ENCODE measurements around the gene MAST2. TPM values are rescaled to one million over a fixed set of nuclear protein-coding genes. Genes with fewer than 3 reads are reported as not detected.

Gene MAST2
- total and polyA plus RNA-seq, 2 donors (not counting 3 experiments of a cell fraction or from before 2014, with no cell fraction given) = 25.0 to 41.2 TPM

DNA sequence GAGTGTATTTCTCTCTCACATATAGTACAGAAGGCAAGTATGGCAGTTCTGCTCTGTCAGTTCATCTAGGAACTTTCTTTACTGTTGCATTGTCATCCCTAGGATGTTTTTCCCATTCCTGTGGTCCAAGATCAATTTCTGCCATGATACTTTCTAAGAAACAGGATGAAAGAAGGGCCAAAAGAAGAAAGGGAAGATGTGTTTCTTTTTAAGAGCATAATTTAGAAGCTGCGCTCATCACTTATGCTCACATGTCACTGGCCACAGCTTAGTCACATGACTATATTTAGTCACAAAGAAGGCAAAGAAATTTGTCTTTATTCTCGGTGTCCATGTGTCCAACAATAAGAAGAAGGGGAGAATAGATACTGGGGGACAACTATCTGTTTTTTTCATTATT is 7.0 kb upstream of the MAST2 start:
- no peak overlapping the region for H3K27ac ChIP-seq (ENCODE audit: insufficient read depth, low read depth, low read length)
- H2AFZ ChIP-seq (ENCODE audit: low read depth, low read length) = no peak overlapping the region
- TF ChIP-seq, protein P1, sequence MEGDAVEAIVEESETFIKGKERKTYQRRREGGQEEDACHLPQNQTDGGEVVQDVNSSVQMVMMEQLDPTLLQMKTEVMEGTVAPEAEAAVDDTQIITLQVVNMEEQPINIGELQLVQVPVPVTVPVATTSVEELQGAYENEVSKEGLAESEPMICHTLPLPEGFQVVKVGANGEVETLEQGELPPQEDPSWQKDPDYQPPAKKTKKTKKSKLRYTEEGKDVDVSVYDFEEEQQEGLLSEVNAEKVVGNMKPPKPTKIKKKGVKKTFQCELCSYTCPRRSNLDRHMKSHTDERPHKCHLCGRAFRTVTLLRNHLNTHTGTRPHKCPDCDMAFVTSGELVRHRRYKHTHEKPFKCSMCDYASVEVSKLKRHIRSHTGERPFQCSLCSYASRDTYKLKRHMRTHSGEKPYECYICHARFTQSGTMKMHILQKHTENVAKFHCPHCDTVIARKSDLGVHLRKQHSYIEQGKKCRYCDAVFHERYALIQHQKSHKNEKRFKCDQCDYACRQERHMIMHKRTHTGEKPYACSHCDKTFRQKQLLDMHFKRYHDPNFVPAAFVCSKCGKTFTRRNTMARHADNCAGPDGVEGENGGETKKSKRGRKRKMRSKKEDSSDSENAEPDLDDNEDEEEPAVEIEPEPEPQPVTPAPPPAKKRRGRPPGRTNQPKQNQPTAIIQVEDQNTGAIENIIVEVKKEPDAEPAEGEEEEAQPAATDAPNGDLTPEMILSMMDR (IDR thresholded peaks at IDR 0.05; ENCODE audit: extremely low read depth in 1 of 2, insufficient read depth in 1 of 2, low read depth in 1 of 2, low read length in 2 of 2) = no peak
- no peak for TF ChIP-seq POLR2AphosphoS5 (IDR thresholded peaks at IDR 0.05; ENCODE audit: insufficient read depth, low read depth, low read length)
- no peak for TF ChIP-seq MYC (IDR thresholded peaks at IDR 0.05; ENCODE audit: low read depth, low read length)
- no peak for TF ChIP-seq POLR2A (IDR thresholded peaks at IDR 0.05; ENCODE audit: low read depth, low read length)
- TF ChIP-seq GATA2 (IDR thresholded peaks at IDR 0.05; ENCODE audit: insufficient read depth, insufficient read length, low read depth, low read length) = no peak
- no peak for TF ChIP-seq JUN (IDR thresholded peaks at IDR 0.05; ENCODE audit: borderline replicate concordance, insufficient read depth, insufficient read length, low read depth)
- no peak for TF ChIP-seq EZH2 (IDR thresholded peaks at IDR 0.05; ENCODE audit: borderline replicate concordance, low read depth, low read length, severe bottlenecking)
- TF ChIP-seq, protein P2, sequence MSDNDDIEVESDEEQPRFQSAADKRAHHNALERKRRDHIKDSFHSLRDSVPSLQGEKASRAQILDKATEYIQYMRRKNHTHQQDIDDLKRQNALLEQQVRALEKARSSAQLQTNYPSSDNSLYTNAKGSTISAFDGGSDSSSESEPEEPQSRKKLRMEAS (IDR thresholded peaks at IDR 0.05; ENCODE audit: insufficient read depth, insufficient read length) = no peak
- no peak for TF ChIP-seq FOS (IDR thresholded peaks at IDR 0.05; ENCODE audit: borderline replicate concordance, insufficient read depth, low read length)
- no peak overlapping the region for H3K9ac ChIP-seq (replicated peaks; ENCODE audit: extremely low read depth, insufficient read depth, low read length)
- no peaks in the 10 kb centered on the region for H3K4me1 ChIP-seq (ENCODE audit: control insufficient read depth, extremely low read depth, insufficient read depth, low read length)
- no peak overlapping the region for H3K4me3 ChIP-seq (replicated peaks in 1 of 3; ENCODE audit: insufficient read depth in 1 of 3, low read depth in 1 of 3, low read length in 3 of 3)
- POLR2A ChIA-PET = no interaction called here
- no peaks in the 10 kb centered on the region for H3K9me3 ChIP-seq (replicated peaks; ENCODE audit: control insufficient read depth, insufficient read depth, low read length)
- DNase-seq (ENCODE audit: low read depth, low spot score) (no peak), FAIRE-seq (no peak)
- no peak overlapping the region for H3K4me2 ChIP-seq (ENCODE audit: insufficient read depth, low read length)
- dilution Hi-C loops (cut with MboI; ENCODE audit: extremely low pct_ligation_motif_present, low sequenced_read_pairs) (no loop called here), intact Hi-C loops (cut with micrococcal nuclease) (no loop called here)
- no peaks in the 10 kb centered on the region for H3K79me2 ChIP-seq (ENCODE audit: control insufficient read depth, insufficient read depth, low read length)
- H4K20me1 ChIP-seq (replicated peaks; ENCODE audit: control insufficient read depth, extremely low read depth, insufficient read depth, low read length) = no peaks in the 10 kb centered on the region
- no TSS peak for BruUV-seq (replicated peaks)
- H3K27me3 ChIP-seq (ENCODE audit: control insufficient read depth in 2 of 2, insufficient read depth in 2 of 2, low read length in 2 of 2) = no peaks in the 10 kb centered on the region
- CTCF ChIA-PET = interaction anchor here (0.7 to 1.2 kb wide), 2 partner anchors 28 to 42 kb away, joined by 3 read pairs; no protein-coding TSS in a partner anchor
- H3K9me1 ChIP-seq (replicated peaks; ENCODE audit: control insufficient read depth, extremely low read depth, insufficient read depth, low read length) = no peaks in the 10 kb centered on the region
- H3K36me3 ChIP-seq (ENCODE audit: control insufficient read depth in 2 of 2, extremely low read depth in 1 of 2, insufficient read depth in 2 of 2, low read length in 2 of 2) = no peaks in the 10 kb centered on the region

Measured in endothelial cell of umbilical vein (primary cell).